NOMO-1 treated with DMSO at 0.1 percent for 48 hours (cell line): ENCODE measurements around the gene STK4.
"Not testable (repeated sequence)": the region's sequence is repeated elsewhere in the genome, so short reads cannot be mapped to it uniquely, and the experiment has no call there.

Experiments used
- DNase-seq: peaks from one replicate; lab custom pipeline; 2025; ENCODE audit not compliant: unreplicated experiment; lab: John Stamatoyannopoulos, UW

Gene STK4

DNA sequence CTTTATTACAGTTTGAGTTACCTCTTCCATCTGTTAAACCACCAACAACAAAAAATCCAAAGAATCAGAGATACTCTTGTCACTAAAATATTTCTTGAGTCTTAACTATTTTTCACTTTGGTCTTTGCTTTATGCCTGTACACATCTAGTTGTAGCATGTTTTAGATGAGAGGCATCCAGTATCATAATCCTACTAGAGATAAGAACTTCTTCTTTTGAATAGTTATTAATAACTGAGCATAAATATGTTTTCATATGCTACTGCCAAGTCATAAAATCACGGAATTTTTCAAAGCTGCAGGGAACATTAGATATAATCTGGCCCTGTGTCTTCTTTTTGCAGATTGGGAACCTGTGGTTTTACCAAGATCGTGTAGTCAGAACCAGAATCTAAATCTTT lies 55.3 kb downstream of the STK4 start:
- DNase-seq = no peak

DNA sequence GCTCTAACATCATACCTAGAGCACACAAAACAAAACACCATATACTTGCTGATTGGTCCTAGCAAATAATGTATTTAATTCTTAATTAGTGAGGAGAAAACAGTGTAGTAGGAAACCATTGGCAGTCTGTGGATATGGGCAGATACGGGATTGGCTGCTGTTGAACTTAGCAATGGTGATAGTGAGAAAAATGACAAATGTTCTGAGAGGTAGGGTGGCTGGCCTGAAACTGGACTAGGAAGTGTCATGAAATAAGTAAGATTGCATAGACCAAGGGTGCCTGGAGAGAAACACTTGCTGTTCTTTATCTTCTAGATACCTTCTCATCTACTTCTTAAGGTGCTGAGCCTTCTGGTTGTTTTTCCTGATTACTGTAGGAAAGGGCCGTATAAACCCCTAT lies 56.8 kb downstream of the STK4 start:
- DNase-seq = not testable (repeated sequence)

DNA sequence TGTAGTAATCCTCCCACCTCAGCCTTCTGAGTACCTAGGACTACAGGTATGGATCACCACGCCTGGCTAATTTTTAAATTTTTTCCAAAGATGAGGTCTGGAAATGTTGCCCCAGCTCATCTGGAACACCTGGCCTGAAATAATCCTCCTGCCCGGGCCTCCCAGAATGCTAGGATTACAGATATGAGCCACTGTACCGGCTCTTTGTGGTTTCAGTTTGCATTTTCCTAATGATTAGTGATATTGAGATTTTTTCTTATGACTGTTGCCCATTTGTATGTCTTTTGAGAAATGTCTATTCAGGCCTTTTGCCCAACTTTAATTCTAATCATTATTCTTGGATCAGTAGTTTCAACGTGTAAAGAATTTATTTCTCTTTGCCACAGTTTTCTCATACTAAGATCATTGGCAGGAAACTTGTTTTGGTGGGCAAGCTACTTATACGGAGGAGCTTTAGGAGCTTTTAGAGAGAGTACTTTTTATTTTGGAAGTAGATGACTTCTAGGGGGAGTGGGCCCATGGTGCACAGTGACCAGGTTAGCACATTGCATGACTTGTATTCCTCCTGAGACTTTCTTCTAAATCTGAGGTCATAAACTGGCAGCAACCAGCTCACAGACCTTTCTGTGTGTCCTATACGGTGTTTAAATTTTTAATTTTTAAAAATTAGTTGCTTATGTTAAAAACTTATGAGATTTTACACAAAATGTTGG lies 62.3 kb downstream of the STK4 start:
- DNase-seq = no peak

DNA sequence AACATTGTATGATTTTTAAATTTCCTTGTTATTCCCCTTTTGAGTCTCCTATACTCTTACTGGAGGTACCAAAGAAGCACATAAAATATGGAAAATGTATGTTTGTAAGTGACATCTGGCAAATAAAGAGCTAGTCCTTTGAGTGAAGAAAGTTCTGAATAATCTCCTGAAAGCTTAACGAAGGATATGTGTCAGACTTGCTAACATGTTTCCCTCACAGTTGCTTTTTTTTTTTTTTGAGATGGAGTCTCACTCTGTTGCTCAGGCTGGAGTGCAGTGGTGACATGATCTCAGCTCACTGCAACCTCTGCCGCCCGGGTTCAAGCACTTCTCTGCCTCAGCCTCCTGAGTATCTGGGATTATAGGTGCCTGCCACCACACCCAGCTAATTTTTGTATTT lies 63.6 kb downstream of the STK4 start:
- no peak for DNase-seq

DNA sequence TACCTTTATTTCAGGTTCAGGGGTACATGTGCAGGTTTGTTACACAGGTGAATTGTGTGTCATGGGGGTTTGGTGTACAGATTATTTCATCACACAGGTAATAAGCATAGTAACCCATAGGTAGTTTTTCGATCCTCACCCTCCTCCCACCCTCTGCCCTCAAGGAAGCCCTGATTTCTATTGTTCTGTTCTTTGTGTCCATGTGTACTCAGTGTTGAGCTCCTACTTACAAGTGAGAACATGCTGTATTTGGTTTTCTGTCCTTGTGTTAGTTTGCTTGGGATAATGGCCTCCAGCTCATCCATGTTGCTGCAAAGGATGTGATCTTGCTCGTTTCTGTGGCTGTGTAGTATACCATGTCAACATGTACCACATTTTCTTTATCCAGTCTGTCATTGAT lies 66.0 kb downstream of the STK4 start:
- DNase-seq = no peak

DNA sequence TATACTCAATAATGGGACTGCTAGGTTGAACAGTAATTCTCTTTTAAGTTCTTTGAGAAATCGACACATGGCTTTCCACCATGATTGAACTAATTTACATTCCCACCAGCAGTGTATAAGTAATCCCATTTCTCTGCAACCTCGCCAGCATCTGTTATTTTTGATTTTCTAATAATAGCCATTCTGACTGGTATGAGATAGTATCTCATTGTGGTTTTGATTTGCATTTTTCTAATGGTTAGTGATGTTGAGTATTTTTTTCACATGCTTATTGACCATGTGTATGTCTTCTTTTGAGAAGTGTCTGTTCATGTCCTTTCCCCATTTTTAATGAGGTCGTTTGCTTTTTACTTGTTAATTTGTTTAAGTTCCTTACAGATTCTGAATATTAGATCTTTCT lies 66.5 kb downstream of the STK4 start:
- DNase-seq = no peak

DNA sequence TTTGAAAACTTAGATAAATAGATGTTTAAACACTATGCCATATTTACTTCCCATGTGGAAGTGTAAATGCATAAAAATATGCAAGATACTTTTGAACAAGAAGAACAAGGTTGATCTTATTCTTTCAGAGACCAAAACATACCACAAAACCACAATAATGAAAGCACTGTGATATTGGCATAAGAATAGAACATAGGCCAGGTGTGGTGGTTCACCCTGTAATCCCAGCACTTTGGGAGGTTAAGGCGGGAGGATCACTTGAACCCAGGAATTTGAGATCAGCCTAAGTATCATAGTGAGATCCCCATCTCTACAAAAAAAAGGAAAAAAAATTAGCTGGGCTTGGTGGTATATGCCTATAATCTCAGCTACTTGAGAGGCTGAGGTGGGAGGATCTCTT lies 68.1 kb downstream of the STK4 start:
- no peak for DNase-seq

DNA sequence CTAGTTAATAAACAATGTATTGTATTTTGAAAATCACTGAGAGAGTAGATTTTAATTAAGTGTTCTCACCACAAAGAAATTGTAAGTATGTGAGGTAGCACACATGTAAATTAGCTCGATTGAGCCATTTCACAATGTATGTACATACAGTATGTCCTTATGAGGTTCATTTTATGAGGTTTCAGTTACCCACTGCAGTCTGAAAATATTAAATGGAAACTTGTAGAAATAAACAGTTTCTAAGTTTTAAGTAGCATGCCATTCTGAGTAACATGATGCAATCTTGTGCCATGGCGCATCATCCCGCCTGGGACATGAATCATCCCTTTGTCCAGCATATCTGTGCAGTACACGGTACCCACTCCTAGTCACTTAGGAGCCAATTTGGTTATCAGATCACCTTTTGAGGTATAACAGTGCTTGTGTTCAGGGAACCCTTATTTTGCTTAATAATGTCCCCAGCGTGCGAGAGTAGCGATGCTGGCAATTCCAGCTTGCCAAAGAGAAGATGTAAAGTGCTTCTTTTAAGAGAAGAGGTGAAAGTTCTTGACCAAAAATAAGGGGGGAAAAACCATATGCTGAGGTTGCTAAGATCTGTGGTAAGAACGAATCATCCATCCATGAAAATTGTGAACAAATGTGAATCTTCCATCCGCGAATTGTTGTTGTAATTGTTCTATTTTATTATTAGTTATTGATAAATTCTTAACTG lies 69.9 kb downstream of the STK4 start:
- peak; percentile 26 for DNase-seq

DNA sequence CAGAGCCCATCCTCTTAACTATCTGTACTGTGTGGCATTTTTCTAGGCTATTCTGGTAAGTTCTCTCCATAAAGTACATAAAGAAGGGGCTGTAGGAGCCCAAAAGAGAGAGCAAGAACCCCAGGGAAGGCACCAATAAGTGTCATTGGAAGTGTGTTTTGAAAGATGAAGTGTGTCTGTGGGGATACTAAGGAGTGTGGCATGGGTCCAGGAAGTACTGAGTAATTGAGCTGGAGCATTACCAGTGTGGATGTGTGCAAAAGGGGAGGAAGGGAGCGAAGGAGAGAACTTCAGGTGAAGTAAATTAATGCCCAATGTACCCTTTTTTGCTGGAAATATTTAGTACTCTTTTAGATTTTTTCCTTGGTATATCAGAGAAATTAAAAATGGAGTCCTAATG lies 70.7 kb downstream of the STK4 start:
- DNase-seq = no peak

DNA sequence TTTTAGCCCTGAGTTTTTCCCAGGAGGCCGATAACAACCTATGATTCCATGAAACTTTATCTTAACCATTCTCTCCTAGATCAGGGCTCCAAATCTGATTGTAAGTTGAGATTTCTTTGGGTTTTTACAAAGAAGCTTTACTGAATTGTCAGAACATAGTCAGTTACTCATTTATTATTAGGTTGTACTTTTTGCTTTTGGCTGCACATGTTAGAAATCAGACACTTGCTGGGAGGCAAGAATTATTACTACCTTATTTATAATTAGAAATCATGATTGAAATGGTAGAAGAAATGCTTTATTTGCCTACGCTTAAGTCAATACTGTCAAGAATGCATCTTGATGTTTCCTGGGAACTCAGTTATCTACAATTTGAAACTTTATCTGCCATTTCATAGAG lies 71.3 kb downstream of the STK4 start:
- no peak for DNase-seq

DNA sequence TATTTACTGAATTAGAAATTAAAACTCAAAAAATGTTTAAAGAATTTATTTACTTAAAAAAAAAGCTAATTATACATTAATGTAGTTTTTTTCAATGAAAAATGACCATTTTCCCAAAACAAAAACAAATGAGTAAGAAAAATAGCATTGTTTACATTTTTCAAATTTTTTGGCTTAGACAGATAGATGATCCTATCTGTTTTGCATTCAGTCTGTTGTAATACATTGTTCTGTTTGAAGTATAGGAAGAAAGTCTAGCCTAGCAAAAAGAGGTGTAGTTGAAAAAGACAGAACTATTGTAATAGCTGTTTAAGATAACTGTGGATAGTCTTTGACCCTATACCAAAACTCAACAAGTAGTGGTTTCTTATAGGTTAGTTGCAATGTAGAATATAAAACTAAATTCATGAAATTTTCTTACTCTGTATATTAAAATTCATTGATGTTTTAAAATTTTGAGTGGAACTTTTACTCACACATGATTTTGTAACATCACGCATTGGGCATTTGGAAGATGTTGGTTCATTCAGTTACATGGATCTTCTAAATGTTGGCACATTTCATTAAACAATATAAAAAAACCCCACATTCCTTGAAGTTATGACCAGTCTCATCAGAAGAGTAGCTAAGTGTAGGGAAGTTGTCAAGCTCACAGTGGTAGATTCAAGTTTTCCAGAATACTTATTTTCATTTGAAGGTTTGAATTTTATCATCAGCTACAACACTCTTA lies 72.6 kb downstream of the STK4 start:
- no peak for DNase-seq

DNA sequence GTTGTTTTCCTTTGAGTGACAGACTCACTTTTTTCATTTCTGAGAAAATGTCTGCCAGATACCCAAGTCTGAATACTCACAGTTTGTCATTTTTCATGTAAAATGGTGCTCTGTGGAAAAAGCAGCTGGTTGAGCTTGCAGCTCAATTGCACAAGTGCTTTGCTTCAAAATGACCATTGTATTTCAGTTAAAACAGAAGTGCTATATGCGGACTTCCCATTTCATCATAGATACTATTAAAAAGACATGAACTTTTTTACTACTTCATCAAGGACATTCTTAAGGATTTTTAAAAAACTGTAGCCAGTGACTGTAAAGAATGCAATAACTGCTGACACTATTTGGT lies 73.1 kb downstream of the STK4 start:
- peak; percentile 96 for DNase-seq

DNA sequence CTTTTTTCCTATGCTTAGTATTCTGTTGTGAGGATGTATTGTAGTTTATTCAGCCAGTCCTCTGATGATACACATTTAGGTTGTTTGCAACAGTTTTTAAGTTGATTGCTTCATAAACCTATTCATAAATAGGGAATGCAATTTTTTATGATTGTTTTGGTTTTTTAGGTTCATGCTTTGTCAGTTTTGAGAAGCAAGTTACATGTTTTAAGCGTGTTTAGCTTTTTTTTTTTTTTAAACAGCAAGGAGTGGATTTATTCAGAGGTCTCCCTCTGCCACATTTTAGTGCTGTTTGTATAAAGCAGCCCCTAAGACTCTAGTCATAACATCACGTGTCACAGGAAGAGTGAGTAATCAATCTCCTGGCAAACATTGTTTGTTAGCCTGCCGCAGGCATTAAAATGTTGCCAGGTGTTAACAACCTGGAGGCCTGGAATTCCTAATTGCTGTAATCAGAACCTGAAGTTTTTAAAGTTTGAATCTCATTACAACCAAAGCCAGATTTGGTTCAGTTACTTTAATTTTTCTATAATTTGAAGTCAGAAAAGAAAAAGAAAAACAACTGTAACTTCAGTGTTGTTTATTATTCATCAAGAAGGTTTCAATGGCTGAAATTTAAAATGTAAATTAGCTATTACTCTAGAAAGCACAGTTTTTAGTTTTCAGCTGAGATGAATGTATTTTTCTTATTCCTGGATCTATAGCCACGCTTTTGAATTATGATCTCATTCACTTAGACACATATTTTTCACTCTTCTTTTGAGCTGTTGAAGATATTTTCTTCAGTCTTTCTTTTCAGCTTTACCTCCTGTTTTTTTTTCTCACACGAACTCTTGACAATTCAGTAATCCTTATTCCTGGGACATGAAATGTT lies 75.4 kb downstream of the STK4 start:
- DNase-seq = peak; percentile 32

DNA sequence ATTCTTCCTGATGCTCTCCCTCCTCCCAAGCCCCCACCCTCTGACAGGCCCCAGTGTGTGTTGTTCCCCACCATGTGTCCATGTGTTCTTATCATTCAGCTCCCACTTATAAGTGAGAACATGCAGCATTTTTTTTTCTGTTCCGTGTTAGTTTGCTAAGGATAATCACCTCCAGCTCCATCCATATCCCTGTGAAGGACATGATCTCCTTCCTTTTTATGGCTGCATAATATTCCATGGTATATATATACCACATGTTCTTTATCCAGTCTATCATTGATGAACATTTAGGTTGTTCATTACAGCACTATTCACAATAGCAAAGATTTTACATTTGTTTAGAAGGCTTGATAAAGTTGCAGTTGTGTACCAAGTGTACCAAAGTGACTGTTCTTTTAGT lies 76.7 kb downstream of the STK4 start:
- DNase-seq = no peak

DNA sequence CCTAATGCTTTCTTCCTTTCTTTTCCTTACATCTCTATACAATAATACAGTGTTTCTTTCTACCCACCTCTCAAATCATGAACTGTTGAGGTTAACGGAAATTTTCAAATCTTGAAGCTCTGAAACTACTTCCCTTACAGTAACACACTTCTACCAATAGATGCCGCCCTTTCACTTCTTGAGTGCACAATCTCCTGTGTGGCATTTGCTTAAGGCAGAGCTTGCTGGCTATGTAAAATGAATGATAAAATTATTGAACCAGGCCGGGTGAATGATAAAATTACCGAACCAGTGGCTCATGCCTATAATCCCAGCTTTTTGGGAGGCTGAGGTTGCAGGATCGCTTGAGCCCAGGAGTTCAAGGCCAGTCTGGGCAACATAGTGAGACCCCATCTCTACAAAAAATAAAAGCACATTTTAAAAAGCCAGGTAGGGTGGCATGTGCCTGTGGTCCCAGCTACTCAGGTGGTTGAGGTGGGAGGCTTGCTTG lies 77.8 kb downstream of the STK4 start:
- peak; percentile 80 for DNase-seq

DNA sequence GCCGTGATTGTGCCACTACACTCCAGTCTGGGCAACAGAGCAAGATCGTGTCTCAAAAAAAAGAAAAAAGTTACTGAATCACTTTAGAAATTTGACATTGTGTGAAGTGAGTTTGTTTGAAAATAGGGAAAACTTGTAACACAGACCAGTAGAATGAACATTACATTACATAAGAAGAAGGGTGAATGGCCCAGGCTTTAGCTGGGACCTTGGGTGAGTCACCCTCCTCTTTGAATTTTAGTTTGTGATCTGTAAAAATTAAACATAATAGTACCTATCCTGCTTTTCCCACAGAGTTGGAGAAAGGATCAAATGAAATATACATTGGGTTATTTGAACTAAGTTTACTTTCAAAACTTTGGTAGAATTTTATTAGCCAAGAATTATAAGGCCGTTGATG lies 78.3 kb downstream of the STK4 start:
- DNase-seq = no peak

DNA sequence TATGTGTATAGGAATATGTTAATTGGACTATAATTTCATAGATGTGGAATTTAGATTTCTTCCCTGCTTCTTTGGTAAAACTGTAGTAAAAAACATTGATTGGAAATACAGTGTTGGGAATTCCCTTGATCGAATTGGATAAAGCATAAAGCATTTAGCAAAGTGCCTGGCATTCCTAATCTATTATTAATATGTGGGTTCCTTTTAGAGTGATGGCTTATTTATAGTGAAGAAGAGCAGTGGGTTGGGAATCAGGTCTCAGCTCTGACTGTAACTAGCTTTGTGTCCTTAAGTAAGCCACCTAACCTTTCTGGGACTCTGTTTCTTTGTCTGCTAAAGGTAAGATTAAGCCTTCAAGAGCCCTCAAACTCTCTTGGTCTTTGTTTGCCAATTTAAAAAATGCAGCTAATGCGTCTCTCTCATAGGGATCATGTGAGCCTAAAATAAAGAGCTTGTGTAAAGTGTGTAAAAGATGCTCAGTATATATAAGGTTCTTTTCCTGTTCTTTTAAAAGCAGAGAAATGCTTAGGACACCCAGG lies 81.3 kb downstream of the STK4 start:
- no peak for DNase-seq

DNA sequence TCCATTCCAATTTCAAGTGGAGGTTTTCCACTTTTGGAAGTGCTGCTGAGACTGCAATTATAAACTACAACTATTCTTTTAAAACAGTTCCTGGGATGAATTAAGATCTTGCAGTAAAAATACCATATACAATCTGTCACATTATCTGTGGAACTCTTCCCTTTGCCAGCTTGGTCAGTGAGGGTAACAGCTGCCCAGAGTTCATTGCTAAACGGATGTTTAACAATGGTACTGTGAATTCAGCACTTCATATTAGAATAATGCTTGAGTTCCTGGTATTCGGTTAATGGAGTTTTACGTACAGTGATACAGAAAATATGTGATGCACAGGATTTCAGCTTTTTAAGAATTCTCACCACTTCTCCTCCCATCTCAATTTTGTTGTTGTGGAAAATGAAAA lies 83.1 kb downstream of the STK4 start:
- DNase-seq = no peak

DNA sequence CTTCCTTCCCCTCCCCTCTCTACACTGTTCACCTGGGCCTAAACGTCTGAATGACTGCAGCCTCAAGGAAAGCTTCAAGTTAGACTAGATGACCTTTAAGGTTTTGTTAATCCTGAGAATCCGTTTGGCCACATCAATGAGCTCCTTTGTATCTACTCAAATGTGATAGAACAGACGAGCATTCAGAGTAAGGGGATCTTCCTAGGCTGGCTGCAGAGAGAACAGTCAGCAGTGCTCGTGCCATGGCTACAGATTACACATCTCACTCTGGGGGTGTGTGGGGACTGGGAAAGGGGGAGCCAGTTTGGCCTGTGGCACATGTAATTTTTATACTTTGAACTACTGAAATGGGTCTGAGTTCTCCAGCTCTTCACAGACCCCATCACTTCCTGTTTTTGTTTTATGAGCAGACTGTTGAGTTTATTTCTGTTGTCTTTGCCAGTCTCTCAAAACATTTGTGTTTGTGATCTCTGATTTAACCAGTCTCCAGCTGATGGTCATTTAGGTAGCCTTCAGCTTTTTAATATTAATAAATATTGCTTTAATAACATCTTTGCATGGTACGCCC lies 83.7 kb downstream of the STK4 start:
- peak; percentile 43 for DNase-seq

DNA sequence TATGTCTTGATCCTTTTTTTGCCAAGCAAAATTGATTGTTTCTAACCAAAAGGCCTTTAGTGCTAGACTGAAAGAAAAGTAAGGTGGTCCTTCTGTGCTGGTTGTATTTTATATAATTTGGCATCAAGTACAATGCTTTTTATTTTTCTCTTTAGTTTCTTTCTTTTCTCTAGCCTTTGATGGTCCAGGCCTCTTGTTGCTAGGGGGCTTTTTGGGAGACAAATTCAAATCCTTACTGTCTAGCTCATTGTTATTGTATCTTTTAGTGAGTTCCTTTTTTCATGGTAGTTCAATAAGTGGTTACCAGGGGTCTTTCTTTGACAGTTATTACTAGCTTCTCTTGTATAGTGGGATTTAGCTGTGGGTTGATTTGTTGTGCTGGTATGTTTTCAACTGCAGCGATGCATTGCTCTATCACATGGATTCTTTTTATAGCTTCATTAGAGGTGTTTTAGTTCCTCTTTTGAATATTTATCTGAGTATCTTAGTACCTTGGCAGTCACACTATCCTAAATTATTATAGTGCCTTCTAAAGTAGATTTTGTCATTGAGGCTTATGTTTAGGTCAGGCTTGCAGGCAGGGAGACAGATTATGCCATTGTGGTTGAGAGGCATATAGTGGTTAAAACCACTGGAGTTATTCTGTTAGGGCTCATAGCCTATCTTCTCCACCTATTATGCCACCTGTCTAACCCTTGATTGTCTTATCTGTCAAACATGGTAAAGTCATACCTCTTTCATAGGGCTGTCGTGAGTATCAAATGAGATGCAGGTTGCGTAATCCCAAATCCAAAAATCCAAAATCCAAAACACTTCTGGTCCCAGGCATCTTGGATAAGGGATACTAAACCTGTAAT lies 85.1 kb downstream of the STK4 start:
- peak; percentile 50 for DNase-seq
